Coronary artery (tissue), 2 donors: ENCODE data around the gene RADIL.
"Not testable (repeated sequence)": the region's sequence is repeated elsewhere in the genome, so short reads cannot be mapped to it uniquely, and the experiment has no call there.

Experiments used
- DNase-seq: peaks from one replicate; pipeline ENCODE4 v3.0.0-alpha.2; 2017; ENCODE audit warnings: low spot score
- H3K27ac ChIP-seq, 2 donors: fragments of 200-600 bp; sonication (generic); one replicate each; pipeline ENCODE4 v1.5.1; 2016 to 2019
- H3K4me3 ChIP-seq: fragments of 200-600 bp; sonication (generic); 2 replicates; pipeline ENCODE4 v1.5.1; 2016; ENCODE audit warnings: mild to moderate bottlenecking, moderate library complexity
- TF ChIP-seq, protein P1 (sequence below): fragments of 200-600 bp; sonication (generic); IDR thresholded peaks from one replicate; pipeline ENCODE4 v1.5.1; 2019; ENCODE audit warnings: antibody characterized with exemption

The RADIL gene

DNA sequence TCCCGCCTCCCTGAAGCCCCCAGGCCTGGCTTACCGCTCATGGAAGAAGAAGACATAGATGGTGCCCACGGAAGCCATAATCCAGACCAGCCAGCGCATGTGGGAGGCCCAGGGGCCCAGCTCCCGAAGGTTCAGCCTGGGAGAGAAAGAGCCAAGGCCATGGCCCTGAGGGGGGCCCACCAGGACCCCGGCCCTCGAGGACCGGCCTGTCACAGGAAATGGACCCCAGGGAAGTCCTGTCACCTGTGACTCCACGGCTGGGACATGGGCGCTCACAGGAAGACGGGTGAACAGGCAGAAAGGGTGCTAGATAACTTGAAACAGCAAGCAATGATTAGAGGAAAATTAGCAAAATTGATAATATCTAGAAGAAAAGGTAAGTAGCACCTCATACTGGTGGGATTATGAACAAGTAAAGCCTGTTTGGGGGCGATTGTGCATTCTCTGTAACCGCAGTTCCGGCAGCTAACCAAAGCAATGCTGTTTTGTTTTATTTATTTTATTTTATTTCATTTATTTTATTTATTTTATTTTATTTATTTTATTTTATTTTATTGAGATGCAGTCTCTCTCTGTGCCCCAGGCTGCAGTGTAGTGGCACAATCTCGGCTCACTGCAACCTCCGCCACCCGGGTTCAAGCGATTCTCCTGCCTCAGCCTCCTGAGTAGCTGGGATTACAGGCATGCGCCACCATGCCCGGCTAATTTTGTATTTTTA is 27.8 kb upstream of the RADIL start:
- Histone ChIP-seq H3K4me3 (no peak overlapping the region), H3K27ac (no peak overlapping the region)
- TF ChIP-seq, protein P1, sequence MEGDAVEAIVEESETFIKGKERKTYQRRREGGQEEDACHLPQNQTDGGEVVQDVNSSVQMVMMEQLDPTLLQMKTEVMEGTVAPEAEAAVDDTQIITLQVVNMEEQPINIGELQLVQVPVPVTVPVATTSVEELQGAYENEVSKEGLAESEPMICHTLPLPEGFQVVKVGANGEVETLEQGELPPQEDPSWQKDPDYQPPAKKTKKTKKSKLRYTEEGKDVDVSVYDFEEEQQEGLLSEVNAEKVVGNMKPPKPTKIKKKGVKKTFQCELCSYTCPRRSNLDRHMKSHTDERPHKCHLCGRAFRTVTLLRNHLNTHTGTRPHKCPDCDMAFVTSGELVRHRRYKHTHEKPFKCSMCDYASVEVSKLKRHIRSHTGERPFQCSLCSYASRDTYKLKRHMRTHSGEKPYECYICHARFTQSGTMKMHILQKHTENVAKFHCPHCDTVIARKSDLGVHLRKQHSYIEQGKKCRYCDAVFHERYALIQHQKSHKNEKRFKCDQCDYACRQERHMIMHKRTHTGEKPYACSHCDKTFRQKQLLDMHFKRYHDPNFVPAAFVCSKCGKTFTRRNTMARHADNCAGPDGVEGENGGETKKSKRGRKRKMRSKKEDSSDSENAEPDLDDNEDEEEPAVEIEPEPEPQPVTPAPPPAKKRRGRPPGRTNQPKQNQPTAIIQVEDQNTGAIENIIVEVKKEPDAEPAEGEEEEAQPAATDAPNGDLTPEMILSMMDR, result no peak
- DNase-seq, result no peak

DNA sequence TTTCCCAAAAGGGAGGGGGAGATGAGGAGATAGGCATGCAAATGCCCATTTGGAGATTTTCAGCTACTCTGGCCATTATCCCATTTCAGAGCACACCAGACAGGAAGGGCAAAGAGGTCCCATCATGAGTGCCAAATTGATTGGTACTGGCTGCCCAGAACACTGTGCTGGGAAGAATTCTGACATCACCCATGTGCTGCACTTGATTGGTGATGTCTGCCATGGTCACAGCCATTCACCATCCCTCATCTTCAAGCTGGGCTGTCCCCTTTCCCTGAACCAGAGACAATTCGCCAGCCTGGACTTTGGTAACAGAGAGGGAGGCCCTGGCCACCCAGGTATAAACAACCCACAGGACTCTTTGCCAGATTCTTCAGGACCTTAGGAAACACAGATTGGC is 23.2 kb upstream of the RADIL start:
- TF ChIP-seq, protein P1, result no peak
- Histone ChIP-seq H3K27ac (no peak overlapping the region), H3K4me3 (no peak overlapping the region)
- no peak for DNase-seq

DNA sequence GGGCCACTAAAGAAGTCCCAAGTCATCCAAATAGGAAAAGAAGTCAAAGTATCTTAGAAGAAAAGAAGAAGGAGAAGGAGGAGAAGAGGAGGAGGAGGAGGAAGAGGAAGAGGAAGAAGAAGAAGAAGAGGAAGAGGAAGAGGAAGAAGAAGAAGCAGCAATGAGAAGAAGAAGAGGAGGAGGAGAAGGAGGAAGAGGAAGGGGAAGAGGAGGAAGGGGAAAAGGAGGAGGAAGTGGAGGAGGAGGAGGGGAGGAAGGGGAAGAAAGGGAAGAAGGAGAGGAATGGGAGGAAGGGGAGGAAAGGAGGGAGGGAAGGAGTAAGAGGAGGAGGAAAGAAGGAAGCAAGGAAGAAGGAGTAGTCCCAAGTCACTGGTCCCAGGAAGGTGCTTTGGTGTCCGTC is 21.7 kb upstream of the RADIL start:
- H3K27ac ChIP-seq, result no peak overlapping the region
- TF ChIP-seq, protein P1, result no peak
- DNase-seq, result no peak
- H3K4me3 ChIP-seq, result no peak overlapping the region

DNA sequence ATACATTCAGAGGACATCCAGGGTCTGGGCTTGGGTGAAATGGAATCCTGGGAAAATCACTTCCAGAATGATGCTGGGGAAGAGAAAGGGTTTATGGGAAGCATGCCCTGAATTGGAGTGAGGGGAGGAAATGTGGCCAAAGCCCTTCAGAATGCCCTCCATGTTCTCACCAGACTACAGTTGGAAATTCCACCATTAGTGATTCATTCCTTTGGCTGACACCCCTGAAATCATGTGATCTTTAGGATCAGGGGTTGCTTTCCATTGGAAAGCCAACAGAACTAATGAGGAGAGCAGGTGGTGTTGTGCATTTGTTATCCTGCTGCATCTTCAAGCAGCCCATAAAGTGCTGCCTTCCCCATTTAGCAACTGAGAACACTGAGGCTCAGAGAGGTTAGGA is 20.8 kb upstream of the RADIL start:
- no peak overlapping the region for H3K27ac ChIP-seq
- TF ChIP-seq, protein P1, result no peak
- no peak for DNase-seq
- no peak overlapping the region for H3K4me3 ChIP-seq

DNA sequence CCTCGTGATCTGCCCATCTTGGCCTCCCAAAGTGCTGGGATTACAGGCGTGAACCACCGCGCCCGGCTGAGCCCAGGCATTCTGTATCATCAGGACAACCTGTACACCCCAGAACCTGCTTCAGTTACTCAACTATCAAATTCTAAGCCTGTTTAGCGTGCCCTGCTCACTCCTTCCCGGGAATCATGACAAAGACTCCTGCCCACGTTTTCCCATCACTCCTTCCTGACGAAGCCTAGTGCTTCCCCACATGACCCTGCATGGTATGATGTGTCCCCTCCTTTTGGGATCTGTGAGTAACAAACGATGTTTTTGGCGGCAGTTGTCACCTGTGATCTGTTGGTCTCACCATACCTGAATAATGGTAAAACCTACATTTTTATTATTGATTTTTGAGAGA is 12.2 kb upstream of the RADIL start:
- TF ChIP-seq, protein P1, result no peak
- H3K4me3 ChIP-seq, result no peak overlapping the region
- H3K27ac ChIP-seq, result no peak overlapping the region
- no peak for DNase-seq

DNA sequence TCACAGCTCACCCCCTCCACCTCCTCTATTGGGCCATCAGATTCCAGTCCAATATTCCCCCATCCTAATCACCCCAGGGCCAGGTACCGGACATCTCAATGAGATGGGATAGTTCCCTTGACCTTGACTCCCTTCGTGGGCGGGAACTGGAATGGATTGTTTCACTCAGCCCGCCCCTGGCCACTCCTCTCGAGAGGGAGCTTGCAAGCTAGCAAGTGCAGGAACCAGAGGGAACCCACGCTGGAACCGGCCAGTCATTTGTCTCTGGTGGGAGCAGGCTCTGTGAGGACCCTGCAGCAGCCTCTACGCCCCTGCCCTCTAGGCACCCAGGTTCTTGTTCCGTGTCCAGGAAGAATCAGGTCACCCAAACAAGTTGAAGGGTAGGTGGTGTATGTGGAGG is 11.0 kb upstream of the RADIL start:
- TF ChIP-seq, protein P1, result no peak
- Histone ChIP-seq H3K27ac (no peak overlapping the region), H3K4me3 (no peak overlapping the region)
- no peak for DNase-seq

DNA sequence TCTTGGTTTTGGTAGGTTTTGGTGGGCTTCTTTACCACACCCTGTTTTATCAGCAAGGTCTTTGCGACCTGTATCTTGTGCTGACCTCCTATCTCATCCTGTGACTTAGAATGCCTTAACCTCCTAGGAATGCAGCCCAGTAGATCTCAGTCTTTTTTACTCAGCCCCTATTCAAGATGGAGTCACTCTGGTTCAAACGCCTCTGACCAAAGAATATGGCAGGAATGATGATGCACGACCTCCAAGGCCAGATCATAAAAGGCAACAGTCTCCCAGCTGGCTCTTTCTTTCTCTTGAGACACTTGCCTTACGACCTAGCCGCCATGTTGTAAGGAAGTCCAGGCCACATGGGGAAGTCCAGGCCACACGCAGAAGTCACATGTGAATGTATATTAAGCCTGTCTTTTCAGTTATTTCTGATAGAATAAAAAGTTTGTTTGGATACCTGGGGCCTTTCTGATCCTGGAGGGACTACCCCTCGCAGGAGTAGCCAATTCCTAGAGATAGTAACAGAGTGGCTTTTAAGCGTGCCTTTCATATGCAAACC is 10.5 kb upstream of the RADIL start:
- H3K4me3 ChIP-seq, result no peak overlapping the region
- no peak overlapping the region for H3K27ac ChIP-seq
- no peak for DNase-seq
- TF ChIP-seq, protein P1, result no peak

DNA sequence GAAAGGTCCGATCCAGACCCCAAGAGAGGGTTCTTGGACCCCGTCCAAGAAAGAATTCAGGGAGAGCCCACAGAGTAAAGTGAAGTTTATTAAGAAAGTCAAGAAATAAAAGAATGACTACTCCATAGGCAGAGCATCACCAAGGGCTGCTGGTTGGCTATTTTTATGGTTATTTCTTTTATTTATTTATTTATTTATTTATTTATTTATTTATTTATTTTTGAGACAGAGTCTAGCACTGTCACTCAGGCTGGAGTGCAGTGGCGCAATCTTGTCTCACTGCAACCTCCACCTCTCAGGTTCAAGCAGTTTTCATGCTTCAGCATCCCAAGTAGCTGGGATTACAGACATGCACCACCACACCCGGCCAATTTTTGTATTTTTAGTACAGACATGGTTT is 9.7 kb upstream of the RADIL start:
- not testable (repeated sequence) for DNase-seq, H3K4me3 ChIP-seq, H3K27ac ChIP-seq

DNA sequence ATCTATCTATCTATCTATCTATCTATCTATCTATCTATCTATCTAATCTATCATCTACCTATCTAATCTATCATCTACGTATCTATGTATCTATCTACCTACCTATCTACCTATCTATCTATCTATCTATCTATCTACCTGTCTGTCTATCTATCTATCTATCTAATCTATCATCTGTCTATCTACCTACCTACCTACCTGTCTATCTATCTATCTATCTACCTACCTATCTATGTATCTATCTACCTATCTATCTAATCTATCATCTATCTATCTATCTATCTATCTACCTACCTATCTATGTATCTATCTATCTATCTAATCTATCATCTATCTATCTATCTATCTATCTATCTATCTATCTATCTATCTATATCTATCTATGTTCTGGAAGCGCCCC is 8.0 kb upstream of the RADIL start:
- H3K27ac ChIP-seq, DNase-seq, H3K4me3 ChIP-seq: not testable (repeated sequence)
